ENCODE results near the gene SLC25A40.

Gene SLC25A40

GRCh38 chr7:87784424-87784823, 91.7 kb downstream of the SLC25A40 start:
- Histone ChIP-seq H3K9ac (ENCODE audit: low read depth, low read length) (no peak overlapping the region), H3K9me3 (ENCODE audit: control insufficient read depth, insufficient read depth, low read length) (no peaks in the 10 kb centered on the region), H3K36me3 (ENCODE audit: insufficient read depth, low read length) (no peaks in the 10 kb centered on the region), H3K4me1 (ENCODE audit: insufficient read depth, low read length) (no peaks in the 10 kb centered on the region)

Measured in ES-I3 (cell line).